Body of pancreas (tissue), 4 donors: Measurements from ENCODE around the gene HYKK. TPM values are rescaled to one million over a fixed set of nuclear protein-coding genes. Genes with fewer than 3 reads are reported as not detected.
"Not testable (repeated sequence)": the region's sequence is repeated elsewhere in the genome, so short reads cannot be mapped to it uniquely, and the experiment has no call there.

Experiments used
- ATAC-seq: fragments of 150-250 bp; one replicate; pipeline ENCODE4 v1.9.1; 2016
- DNase-seq, 4 donors: peaks; one replicate each; pipeline ENCODE4 v3.0.0-alpha.2; 2019
- H3K27ac ChIP-seq, 4 donors: fragments of 200-600 bp; sonication (generic); 1 replicate in 3 of 4; 2 replicates in 1 of 4; pipeline versions ENCODE4 v1.5.1 to v1.6.1; 2016 to 2019; ENCODE audit warnings: mild to moderate bottlenecking in 1 of 4, mixed read lengths in 1 of 4, moderate library complexity in 1 of 4
- H3K27me3 ChIP-seq, 2 donors: fragments of 200-600 bp; sonication (generic); one replicate each; pipeline ENCODE4 v1.6.0; 2016; ENCODE audit warnings: mild to moderate bottlenecking in 1 of 2
- H3K36me3 ChIP-seq, 2 donors: fragments of 200-600 bp; sonication (generic); replicated peaks in 1 of 2; 2 replicates each; pipeline ENCODE4 v1.5.1; 2016; ENCODE audit warnings: low read depth in 2 of 2; ENCODE audit not compliant: insufficient read depth in 1 of 2
- H3K4me1 ChIP-seq: fragments of 200-600 bp; sonication (generic); one replicate; pipeline ENCODE4 v1.6.0; 2016
- H3K4me3 ChIP-seq, 2 donors: fragments of 200-600 bp; sonication (generic); 1 replicate in 1 of 2; 2 replicates in 1 of 2; pipeline ENCODE4 v1.5.1; 2016 to 2019
- H3K9me3 ChIP-seq, 3 donors: fragments of 200-600 bp; sonication (generic); 1 replicate in 2 of 3; 2 replicates in 1 of 3; pipeline ENCODE4 v1.5.1; 2016
- CTCF ChIP-seq, 7 experiments: fragments of 450-650 bp in 4 of 7; fragments of 200-600 bp in 3 of 7; sonication (generic) in 3 of 7; IDR thresholded peaks; one replicate each; pipeline ENCODE4 v1.5.1; 2016 to 2019; ENCODE audit warnings: antibody characterized with exemption in 7 of 7
- POLR2A ChIP-seq, 3 donors: fragments of 450-650 bp; IDR thresholded peaks; one replicate each; pipeline ENCODE4 v1.6.1; 2016; ENCODE audit warnings: antibody characterized with exemption in 3 of 3, mild to moderate bottlenecking in 2 of 3
- WGBS, 2 donors: methylation state at CpG; one replicate each; pipeline ENCODE4 v1.1.5; 2017; 5-methylcytosine and 5-hydroxymethylcytosine counted together
- intact Hi-C: fragments of 100-400 bp; cut with DNase I; formaldehyde crosslinking; loops from one replicate; pipeline ENCODE4 v1.15.1; 2023
- total RNA-seq, 2 donors: library from RNA; depleted of rRNA; stranded (reverse); fragments of >200 nt; gene quantifications; one replicate each; pipeline ENCODE4 v1.1.0, GENCODE V29; 2016

Gene HYKK
- total RNA-seq, 2 donors from 2014 or later = 2.6 to 8.3 TPM

- Histone ChIP-seq H3K4me3 (no peak overlapping the region), H3K27me3 (no peaks in the 10 kb centered on the region), H3K27ac (no peak overlapping the region), H3K36me3 (peaks cover 0 to 9% of the 10 kb centered on the region in 2 donors), H3K9me3 (no peaks in the 10 kb centered on the region), H3K4me1 (peaks cover 5% of the 10 kb centered on the region)
- ATAC-seq = no peak
- no peak for DNase-seq
- WGBS, 2 donors = 95 to 100% methylated on average over 2 of the region's 2 CpGs
- TF ChIP-seq POLR2A (IDR thresholded peaks at IDR 0.05) (no peak), CTCF (IDR thresholded peaks at IDR 0.05) (no peak)
- intact Hi-C loops = no loop called here
Observed at GRCh38 chr15:78502641-78503040, 4.7 kb upstream of the HYKK start.

- peaks cover 14% of the 10 kb centered on the region for H3K4me1 ChIP-seq
- intact Hi-C loops = no loop called here
- no peaks in the 10 kb centered on the region for H3K27me3 ChIP-seq
- peak overlapping the region; percentile 71 to 73 for H3K4me3 ChIP-seq
- H3K36me3 ChIP-seq = no peaks in the 10 kb centered on the region
- peak; percentile 13 for ATAC-seq
- peak overlapping the region; percentile 41 to 82 (median 70) for H3K27ac ChIP-seq
- TF ChIP-seq POLR2A (IDR thresholded peaks at IDR 0.05) = peak in 1 of 3 donors; percentile 36
- TF ChIP-seq CTCF (IDR thresholded peaks at IDR 0.05) = no peak
- no peak for DNase-seq
- 0 to 1% methylated on average over 13 of the region's 13 CpGs for WGBS, 2 donors
- no peaks in the 10 kb centered on the region for H3K9me3 ChIP-seq
Observed at GRCh38 chr15:78507831-78508160, 419 bp downstream of the HYKK start.

- Histone ChIP-seq H3K4me3 (peak overlapping the region; percentile 71 to 73), H3K27ac (peak overlapping the region in 3 of 4 donors; percentile 70 to 82 (median 70)), H3K36me3 (no peaks in the 10 kb centered on the region), H3K9me3 (no peaks in the 10 kb centered on the region), H3K27me3 (no peaks in the 10 kb centered on the region), H3K4me1 (peaks cover 14% of the 10 kb centered on the region)
- no peak for DNase-seq
- intact Hi-C loops = no loop called here
- WGBS, 2 donors = 16% methylated on average over 6 of the region's 6 CpGs
- no peak for TF ChIP-seq POLR2A (IDR thresholded peaks at IDR 0.05)
- no peak for TF ChIP-seq CTCF (IDR thresholded peaks at IDR 0.05)
- no peak for ATAC-seq
Observed at GRCh38 chr15:78508272-78508671, 895 bp downstream of the HYKK start.

- 74 to 81% methylated on average over 6 of the region's 6 CpGs for WGBS, 2 donors
- intact Hi-C loops = no loop called here
- Histone ChIP-seq H3K36me3 (no peaks in the 10 kb centered on the region), H3K9me3 (no peaks in the 10 kb centered on the region), H3K4me3 (no peak overlapping the region), H3K4me1 (peaks cover 14% of the 10 kb centered on the region), H3K27me3 (no peaks in the 10 kb centered on the region), H3K27ac (no peak overlapping the region)
- TF ChIP-seq CTCF (IDR thresholded peaks at IDR 0.05) (no peak), POLR2A (IDR thresholded peaks at IDR 0.05) (no peak)
- ATAC-seq (no peak), DNase-seq (no peak)
Observed at GRCh38 chr15:78509726-78510312, 2.4 kb downstream of the HYKK start.

GRCh38 chr15:78520035-78520434, 12.7 kb downstream of the HYKK start:
- H3K36me3 ChIP-seq, ATAC-seq, H3K4me3 ChIP-seq, H3K9me3 ChIP-seq, H3K4me1 ChIP-seq, H3K27ac ChIP-seq, DNase-seq, intact Hi-C loops, H3K27me3 ChIP-seq: not testable (repeated sequence)
- 78 to 91% methylated on average over 2 of the region's 3 CpGs for WGBS, 2 donors
